GM18505 (cell line): ENCODE data around the gene LRCH1.

ENCODE experiments used
- ATAC-seq: cut with Tn5 transposase; IDR thresholded peaks from one replicate; pipeline ENCODE4 v1.9.1; 2021; ENCODE audit not compliant: unreplicated experiment
- POLR2A ChIP-seq: IDR thresholded peaks from 4 replicates; pipeline ENCODE4 v1.6.1; 2011; ENCODE audit warnings: borderline replicate concordance; ENCODE audit not compliant: insufficient read depth, insufficient read length; ENCODE audit errors: extremely low read depth

The LRCH1 gene

GRCh38 chr13:46679369-46680120, 126.6 kb downstream of the LRCH1 start:
- peak; percentile 20 for TF ChIP-seq POLR2A
- peak; percentile 86 for ATAC-seq

GRCh38 chr13:46682015-46682414, 129.0 kb downstream of the LRCH1 start:
- no peak for ATAC-seq
- no peak for TF ChIP-seq POLR2A

GRCh38 chr13:46682707-46683106, 129.7 kb downstream of the LRCH1 start:
- no peak for ATAC-seq
- no peak for TF ChIP-seq POLR2A

GRCh38 chr13:46683676-46684260, 130.8 kb downstream of the LRCH1 start:
- no peak for ATAC-seq
- no peak for TF ChIP-seq POLR2A

- no peak for TF ChIP-seq POLR2A
- ATAC-seq, result no peak
Measured at GRCh38 chr13:46684287-46685001, 131.5 kb downstream of the LRCH1 start.

- TF ChIP-seq POLR2A, result no peak
- no peak for ATAC-seq
Measured at GRCh38 chr13:46685006-46685730, 132.2 kb downstream of the LRCH1 start.

GRCh38 chr13:46686171-46686570, 133.2 kb downstream of the LRCH1 start:
- no peak for ATAC-seq
- TF ChIP-seq POLR2A, result no peak

- no peak for ATAC-seq
- no peak for TF ChIP-seq POLR2A
Measured at GRCh38 chr13:46687810-46688209, 134.8 kb downstream of the LRCH1 start.

- ATAC-seq, result no peak
- no peak for TF ChIP-seq POLR2A
Measured at GRCh38 chr13:46688306-46688705, 135.3 kb downstream of the LRCH1 start.

- ATAC-seq, result no peak
- no peak for TF ChIP-seq POLR2A
Measured at GRCh38 chr13:46698014-46698413, 145.0 kb downstream of the LRCH1 start.

- no peak for TF ChIP-seq POLR2A
- ATAC-seq, result no peak
Measured at GRCh38 chr13:46698910-46699460, 146.0 kb downstream of the LRCH1 start.

- no peak for TF ChIP-seq POLR2A
- no peak for ATAC-seq
Measured at GRCh38 chr13:46712524-46712923, 159.6 kb downstream of the LRCH1 start.

GRCh38 chr13:46715363-46715762, 162.4 kb downstream of the LRCH1 start:
- TF ChIP-seq POLR2A, result no peak

More at GRCh38 chr13:46715363-46715762, 162.4 kb downstream of the LRCH1 start:
- ATAC-seq, result no peak
